HEK293T (cell line): Measurements from ENCODE around the gene METAP1.
A peak's percentile ranks its signal among the peaks of the same experiment; 100 is the strongest.
"Not testable (repeated sequence)": the region's sequence is repeated elsewhere in the genome, so short reads cannot be mapped to it uniquely, and the experiment has no call there.

Source experiments
- CTCF ChIA-PET: fragments of 350-600 bp; formaldehyde crosslinking; extraction: SDS; loops from one replicate; lab custom pipeline; 2021; ENCODE audit warnings: antibody characterized with exemption, inconsistent platforms; lab: Yijun Ruan, JAX
- POLR2A ChIA-PET: fragments of 350-600 bp; formaldehyde crosslinking; extraction: SDS; loops from one replicate; lab custom pipeline; 2020; ENCODE audit warnings: antibody characterized with exemption, inconsistent platforms; lab: Yijun Ruan, JAX
- DNase-seq: peaks from one replicate; pipeline ENCODE4 v3.0.0; 2012; ENCODE audit warnings: mixed read lengths; ENCODE audit errors: extremely low spot score
- ARNT ChIP-seq: fragments of 450-650 bp; IDR thresholded peaks from 2 replicates; pipeline ENCODE4 v1.6.1; 2017; ENCODE audit warnings: mild to moderate bottlenecking
- BHLHE40 ChIP-seq: fragments of 450-650 bp; IDR thresholded peaks from 2 replicates; pipeline ENCODE4 v1.6.1; 2016; ENCODE audit warnings: mild to moderate bottlenecking, moderate library complexity, borderline replicate concordance
- CTBP1 ChIP-seq: fragments of 450-650 bp; IDR thresholded peaks from 2 replicates; pipeline ENCODE4 v1.6.1; 2016; ENCODE audit warnings: borderline replicate concordance
- ELF4 ChIP-seq: fragments of 450-650 bp; IDR thresholded peaks from 2 replicates; pipeline ENCODE4 v1.6.1; 2017; ENCODE audit warnings: antibody characterized with exemption
- FOXA1 ChIP-seq: fragments of 450-650 bp; IDR thresholded peaks from 2 replicates; pipeline ENCODE4 v1.6.1; 2016; ENCODE audit warnings: mild to moderate bottlenecking
- FOXK2 ChIP-seq: fragments of 450-650 bp; IDR thresholded peaks from 2 replicates; pipeline ENCODE4 v1.6.1; 2016; ENCODE audit warnings: mild to moderate bottlenecking
- FOXM1 ChIP-seq: fragments of 450-650 bp; IDR thresholded peaks from 2 replicates; pipeline ENCODE4 v1.6.1; 2017; ENCODE audit warnings: mild to moderate bottlenecking, borderline replicate concordance
- HDGF ChIP-seq: fragments of 450-650 bp; IDR thresholded peaks from 2 replicates; pipeline ENCODE4 v1.6.1; 2017; ENCODE audit warnings: antibody characterized with exemption, borderline replicate concordance
- L3MBTL2 ChIP-seq: fragments of 450-650 bp; conservative IDR thresholded peaks from 2 replicates; pipeline ENCODE4 v1.6.1; 2016; ENCODE audit warnings: mild to moderate bottlenecking
- LEF1 ChIP-seq: fragments of 450-650 bp; IDR thresholded peaks from 2 replicates; pipeline ENCODE4 v1.6.1; 2017; ENCODE audit warnings: mild to moderate bottlenecking, borderline replicate concordance
- NFRKB ChIP-seq: fragments of 450-650 bp; IDR thresholded peaks from 2 replicates; pipeline ENCODE4 v1.6.1; 2016; ENCODE audit warnings: mild to moderate bottlenecking, moderate library complexity
- PKNOX1 ChIP-seq: fragments of 450-650 bp; IDR thresholded peaks from 2 replicates; pipeline ENCODE4 v1.6.1; 2016
- SP1 ChIP-seq: fragments of 450-650 bp; IDR thresholded peaks from 2 replicates; pipeline ENCODE4 v1.6.1; 2017
- SUZ12 ChIP-seq: fragments of 450-650 bp; IDR thresholded peaks from 2 replicates; pipeline ENCODE4 v1.6.1; 2016; ENCODE audit warnings: mild to moderate bottlenecking
- TARDBP ChIP-seq: fragments of 450-650 bp; IDR thresholded peaks from 2 replicates; pipeline ENCODE4 v1.6.1; 2016
- ZNF384 ChIP-seq: fragments of 450-650 bp; IDR thresholded peaks from 2 replicates; pipeline ENCODE4 v1.6.1; 2016

METAP1 gene

GRCh38 chr4:99059550-99059949, 64.0 kb downstream of the METAP1 start:
- TF ChIP-seq ZNF384 (no peak), NFRKB (no peak), TARDBP (no peak), CTBP1 (no peak), SUZ12 (no peak), FOXK2 (no peak), FOXM1 (no peak), ELF4 (no peak)
- no peak for DNase-seq
- POLR2A ChIA-PET: interaction anchor here (2.2 kb wide), 1 partner anchor 64 kb away, joined by 7 read pairs; the partner anchor contains the start of gene METAP1
- CTCF ChIA-PET: no interaction called here

- CTCF ChIA-PET: no interaction called here
- POLR2A ChIA-PET: no interaction called here
- DNase-seq: no peak
- TF ChIP-seq L3MBTL2 (no peak), ELF4 (no peak), NFRKB (no peak), CTBP1 (no peak), FOXA1 (no peak), PKNOX1 (no peak), HDGF (no peak), SP1 (no peak), TARDBP (no peak), FOXK2 (no peak), BHLHE40 (no peak), ZNF384 (no peak), ARNT (no peak), LEF1 (no peak), SUZ12 (no peak)
Measured at GRCh38 chr4:99061048-99061700, 65.7 kb downstream of the METAP1 start.

GRCh38 chr4:99062120-99062519, 66.6 kb downstream of the METAP1 start:
- DNase-seq: peak; percentile 12
- TF ChIP-seq PKNOX1: no peak
- TF ChIP-seq SP1: no peak
- TF ChIP-seq BHLHE40: no peak
- no peak for TF ChIP-seq LEF1
- TF ChIP-seq FOXA1: no peak
- no peak for TF ChIP-seq TARDBP
- TF ChIP-seq ARNT: no peak
- TF ChIP-seq ZNF384: no peak
- TF ChIP-seq FOXK2: no peak
- no peak for TF ChIP-seq NFRKB
- TF ChIP-seq ELF4: no peak
- no peak for TF ChIP-seq FOXM1
- CTCF ChIA-PET: no interaction called here
- POLR2A ChIA-PET: no interaction called here

GRCh38 chr4:99065521-99065920, 70.0 kb downstream of the METAP1 start:
- DNase-seq, POLR2A ChIA-PET, CTCF ChIA-PET: not testable (repeated sequence)

- ChIA-PET CTCF (interaction anchor here (0.7 kb wide), 2 partner anchors 48 to 924 kb away, joined by 4 to 5 read pairs; no protein-coding TSS in a partner anchor), POLR2A (interaction anchor here (1.0 kb wide), 1 partner anchor 72 kb away, joined by 3 read pairs; the partner anchor contains the start of gene METAP1)
- TF ChIP-seq ZNF384: no peak
- TF ChIP-seq FOXA1: no peak
Measured at GRCh38 chr4:99067617-99068016, 72.1 kb downstream of the METAP1 start.

GRCh38 chr4:99071159-99071558, 75.6 kb downstream of the METAP1 start:
- ChIA-PET POLR2A (no interaction called here), CTCF (no interaction called here)
- DNase-seq: no peak
- TF ChIP-seq NFRKB (no peak), SP1 (no peak), CTBP1 (no peak), ARNT (no peak), FOXA1 (no peak), PKNOX1 (no peak), SUZ12 (no peak), FOXK2 (no peak), L3MBTL2 (no peak), BHLHE40 (no peak)

More at GRCh38 chr4:99067617-99068016, 72.1 kb downstream of the METAP1 start:
- no peak for DNase-seq

- CTCF ChIA-PET: no interaction called here
- POLR2A ChIA-PET: no interaction called here
- TF ChIP-seq CTBP1 (no peak), SP1 (no peak)
- no peak for DNase-seq
Measured at GRCh38 chr4:99074816-99075215, 79.3 kb downstream of the METAP1 start.
